ENCODE results near the gene TSSK6. TPM values are rescaled to one million over a fixed set of nuclear protein-coding genes. Genes with fewer than 3 reads are reported as not detected.

The TSSK6 gene
- total RNA-seq, 1 experiment from 2014 or later = 0.88 TPM

- DNase-seq (ENCODE audit: low spot score) = no peak
Measured at GRCh38 chr19:19530889-19531288, 15.5 kb upstream of the TSSK6 start.

- no peak for DNase-seq (ENCODE audit: low spot score)
Measured at GRCh38 chr19:19530423-19530804, 15.1 kb upstream of the TSSK6 start.

DNA sequence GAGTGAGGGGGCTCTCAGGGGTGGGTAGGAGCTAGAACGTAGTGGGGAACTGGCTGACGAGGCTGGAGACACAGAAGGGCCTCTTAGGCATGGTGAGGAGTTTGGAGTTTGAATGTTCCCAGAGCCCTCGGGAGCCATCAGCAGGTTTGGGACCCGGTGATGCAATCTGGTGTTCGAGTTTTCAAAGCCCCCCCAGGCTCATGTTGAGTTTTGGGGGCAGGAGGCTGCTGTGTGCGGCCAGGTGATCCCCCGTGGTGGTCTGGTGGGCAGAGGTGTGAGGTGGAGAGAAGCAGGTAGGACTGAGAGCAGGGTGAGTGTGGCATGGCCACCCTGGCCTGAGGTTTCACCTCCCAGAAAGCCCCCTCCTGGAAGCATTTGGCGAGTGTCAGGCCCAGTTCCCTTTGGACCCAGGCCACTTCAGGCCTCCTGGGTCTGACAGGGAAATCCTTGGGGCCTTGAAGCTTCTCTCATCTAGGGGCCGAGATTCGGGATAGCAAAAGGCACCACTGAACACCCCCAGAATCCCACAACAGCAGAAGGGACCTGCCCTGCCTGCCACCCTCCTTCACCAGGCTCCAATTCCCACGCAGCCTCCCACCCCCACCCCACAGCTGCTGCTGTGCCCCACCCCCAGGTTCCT is 14.6 kb upstream of the TSSK6 start:
- DNase-seq (ENCODE audit: low spot score) = no peak

DNA sequence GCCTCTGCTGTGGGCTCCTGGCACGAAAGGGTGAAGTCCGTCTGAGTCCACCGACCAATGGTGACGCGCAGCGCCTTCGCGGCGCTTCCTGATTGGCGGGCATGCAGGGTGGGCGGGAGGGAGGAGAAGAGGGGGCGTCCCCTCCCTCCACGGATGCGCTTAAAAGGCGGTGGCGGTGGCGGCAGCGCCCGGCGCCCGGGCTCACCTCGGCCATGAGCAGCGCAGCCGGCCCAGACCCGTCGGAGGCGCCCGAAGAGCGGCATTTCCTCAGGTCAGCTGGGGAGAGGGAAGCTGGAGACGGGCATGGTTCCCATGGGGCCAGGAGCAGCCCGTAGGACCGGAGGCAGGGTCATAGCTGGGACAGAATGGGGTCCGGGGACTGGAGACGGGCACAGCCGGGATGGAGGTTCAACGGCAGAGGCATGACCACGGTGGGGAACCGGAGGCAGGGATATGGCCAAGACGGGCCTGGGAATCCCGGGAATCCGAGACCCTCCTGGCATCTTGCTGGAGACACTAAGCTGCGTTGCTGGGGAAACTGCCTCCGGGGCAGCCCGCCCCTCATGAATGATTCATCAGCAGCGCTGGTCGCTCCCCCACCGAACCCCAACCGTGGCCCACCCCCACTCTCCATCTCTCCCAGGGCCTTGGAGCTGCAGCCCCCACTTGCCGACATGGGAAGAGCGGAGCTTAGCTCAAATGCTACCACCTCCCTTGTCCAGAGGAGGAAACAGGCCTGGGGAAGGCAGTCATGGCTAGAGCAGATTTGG is 13.6 kb upstream of the TSSK6 start, which contains the start of gene YJEFN3:
Gene YJEFN3 (plus strand): TSS at position 191 of the 770 bp plus-strand sequence. CDS start 22 bp downstream, at position 213.
- no peak for DNase-seq (ENCODE audit: low spot score)

GRCh38 chr19:19527674-19528625 is 12.6 kb upstream of the TSSK6 start:
- no peak for DNase-seq (ENCODE audit: low spot score)

- DNase-seq (ENCODE audit: low spot score) = no peak
Measured at GRCh38 chr19:19527371-19527656, 12.0 kb upstream of the TSSK6 start.

DNA sequence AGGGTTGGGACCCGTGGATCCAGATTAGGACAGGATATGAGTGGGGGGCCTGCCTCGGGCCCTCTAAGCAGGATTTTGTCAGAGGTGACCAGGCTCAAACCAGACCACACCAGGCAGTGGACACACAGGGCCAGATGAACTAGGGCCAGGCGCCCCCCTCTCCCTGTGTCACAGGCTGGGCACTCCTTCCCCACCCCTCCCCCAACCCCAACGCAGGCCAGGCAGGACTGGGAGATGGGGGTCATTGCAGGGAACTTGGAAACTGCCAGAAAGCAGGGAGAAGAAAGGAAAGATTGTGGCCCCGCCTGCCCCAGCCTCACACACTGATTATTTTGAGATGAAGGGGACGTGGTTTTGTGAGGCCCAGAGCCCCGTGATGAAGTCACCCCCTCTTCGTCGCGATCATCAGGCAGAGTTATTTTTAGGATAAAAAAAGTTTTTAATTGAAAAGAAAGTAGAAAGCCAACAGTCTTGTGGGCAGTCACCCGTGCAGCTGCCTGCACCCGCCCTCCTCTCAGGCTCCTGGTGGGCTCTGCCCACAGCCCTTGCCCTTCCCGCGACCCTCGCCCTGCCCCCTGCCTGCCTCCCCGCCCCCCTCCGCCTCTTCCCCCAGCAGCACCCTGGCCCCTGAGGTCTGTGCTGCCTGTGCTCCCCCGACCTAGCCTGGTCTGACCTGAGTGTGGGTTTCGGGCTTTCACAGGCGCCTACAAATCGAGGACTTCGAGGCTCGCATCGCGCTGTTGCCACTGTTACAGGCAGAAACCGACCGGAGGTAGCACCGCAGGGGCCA is 11.4 kb upstream of the TSSK6 start:
- DNase-seq (ENCODE audit: low spot score) = no peak

- DNase-seq (ENCODE audit: low spot score) = no peak
Measured at GRCh38 chr19:19525611-19526380, 10.4 kb upstream of the TSSK6 start.

DNA sequence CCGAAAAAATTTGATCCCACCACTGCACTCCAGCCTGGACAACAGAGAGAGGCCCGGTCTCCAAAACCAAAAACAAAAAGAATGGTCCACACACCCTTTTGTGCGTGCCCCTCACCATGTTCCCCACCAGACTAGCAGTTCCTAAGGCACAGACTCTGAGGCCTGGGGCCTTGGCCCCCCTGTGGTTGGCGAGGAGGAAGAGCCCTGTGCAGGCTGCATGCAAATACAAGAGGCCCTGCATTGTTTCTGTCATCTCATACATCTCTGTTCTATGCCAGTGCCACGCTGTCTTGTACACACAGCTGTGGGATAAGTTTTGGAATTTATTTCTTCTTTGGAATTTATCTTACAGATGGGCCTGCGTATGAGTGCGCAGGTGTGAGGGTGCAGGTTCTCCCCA is 8.7 kb upstream of the TSSK6 start:
- DNase-seq (ENCODE audit: low spot score) = no peak

GRCh38 chr19:19523177-19523576 is 7.8 kb upstream of the TSSK6 start:
- no peak for DNase-seq (ENCODE audit: low spot score)

DNA sequence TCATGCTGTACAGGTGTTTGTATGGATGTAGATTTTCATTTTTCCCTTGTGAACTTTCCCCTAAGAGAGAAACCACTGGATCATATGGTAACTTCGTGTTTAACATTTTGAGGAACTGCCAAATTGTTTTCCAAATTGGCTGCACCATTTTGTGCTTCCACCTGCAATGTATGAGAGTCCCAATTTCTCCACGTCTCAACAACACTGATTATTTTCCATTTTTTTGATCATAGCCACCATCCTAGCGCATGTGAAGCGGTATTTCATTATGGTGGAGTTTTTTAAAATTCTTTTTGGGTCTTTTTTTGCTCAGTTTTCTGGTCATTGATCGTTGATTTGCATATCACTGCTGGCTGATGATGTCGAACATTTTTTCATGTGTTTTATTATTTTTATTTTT is 5.6 kb upstream of the TSSK6 start:
- no peak for DNase-seq (ENCODE audit: low spot score)

GRCh38 chr19:19517235-19517619 is 1.9 kb upstream of the TSSK6 start:
- DNase-seq (ENCODE audit: low spot score) = no peak

GRCh38 chr19:19515642-19516519 is 533 bp upstream of the TSSK6 start, which contains the start of gene NDUFA13:
NDUFA13 (plus strand) TSS chr19:19516225; CDS start chr19:19516239, 14 bp downstream.
- peak; percentile 88 for DNase-seq (ENCODE audit: low spot score)

GRCh38 chr19:19514215-19514657 is 1.1 kb downstream of the TSSK6 start:
- no peak for DNase-seq (ENCODE audit: low spot score)

GRCh38 chr19:19513682-19514081 is 1.7 kb downstream of the TSSK6 start:
- no peak for DNase-seq (ENCODE audit: low spot score)

- DNase-seq (ENCODE audit: low spot score) = no peak
Measured at GRCh38 chr19:19510432-19510831, 4.9 kb downstream of the TSSK6 start.

- no peak for DNase-seq (ENCODE audit: low spot score)
Measured at GRCh38 chr19:19508217-19508616, 7.1 kb downstream of the TSSK6 start.

GRCh38 chr19:19507354-19507753 is 8.0 kb downstream of the TSSK6 start:
- DNase-seq (ENCODE audit: low spot score) = no peak

GRCh38 chr19:19506592-19506991 is 8.8 kb downstream of the TSSK6 start:
- no peak for DNase-seq (ENCODE audit: low spot score)

Data from A172 (cell line).